ENCODE data around the gene GSE1. TPM values are rescaled to one million over a fixed set of nuclear protein-coding genes. Genes with fewer than 3 reads are reported as not detected.

Gene GSE1
- total and polyA plus RNA-seq, 9 of the 15 experiments (the other 6 are each of a cell fraction or from before 2014, with no cell fraction given): 12.2 to 244 (median 57.9) TPM

- TF ChIP-seq ZNF639 (CRISPR knock-in tag; conservative IDR thresholded peaks at IDR 0.05 in 1 of 2, IDR thresholded peaks at IDR 0.05 in 1 of 2) (peak in 1 of 2 experiments; percentile 99; a peak in 2 of 4 replicates), USF1 (CRISPR knock-in tag; IDR thresholded peaks at IDR 0.05) (peak; percentile 58), CLOCK (CRISPR knock-in tag; IDR thresholded peaks at IDR 0.05; ENCODE audit: borderline replicate concordance) (no peak), FOXP1 (CRISPR knock-in tag; IDR thresholded peaks at IDR 0.05) (no peak), MYNN (IDR thresholded peaks at IDR 0.05) (no peak), MYNN (CRISPR knock-in tag; IDR thresholded peaks at IDR 0.05) (no peak), ZNF197 (CRISPR knock-in tag; IDR thresholded peaks at IDR 0.05; ENCODE audit: low read depth) (no peak), ZNF316 (IDR thresholded peaks at IDR 0.05) (no peak), ZNF23 (CRISPR knock-in tag; IDR thresholded peaks at IDR 0.05) (no peak), ZNF512 (tag; IDR thresholded peaks at IDR 0.05) (no peak), ZBTB49 (CRISPR knock-in tag; IDR thresholded peaks at IDR 0.05; ENCODE audit: borderline replicate concordance) (no peak), POLR2H (tag; IDR thresholded peaks at IDR 0.05; ENCODE audit: low read depth) (no peak), SRSF3 (IDR thresholded peaks at IDR 0.05; ENCODE audit: insufficient read depth, low read length) (no peak), DPF2 (IDR thresholded peaks at IDR 0.05) (peak; percentile 91), SMARCC2 (IDR thresholded peaks at IDR 0.05; ENCODE audit: low read depth) (peak; percentile 73), THAP7 (CRISPR knock-in tag; IDR thresholded peaks at IDR 0.05) (no peak)
Observed at GRCh38 chr16:85612801-85613603, at the start of gene GSE1 (continued).
